HG02798 (cell line): ENCODE data around the gene PTPRD.

Source experiments
- ATAC-seq: cut with Tn5 transposase; IDR thresholded peaks from one replicate; pipeline ENCODE4 v1.9.1; 2021; ENCODE audit warnings: mild to moderate bottlenecking; ENCODE audit not compliant: unreplicated experiment, poor library complexity

Gene PTPRD

DNA sequence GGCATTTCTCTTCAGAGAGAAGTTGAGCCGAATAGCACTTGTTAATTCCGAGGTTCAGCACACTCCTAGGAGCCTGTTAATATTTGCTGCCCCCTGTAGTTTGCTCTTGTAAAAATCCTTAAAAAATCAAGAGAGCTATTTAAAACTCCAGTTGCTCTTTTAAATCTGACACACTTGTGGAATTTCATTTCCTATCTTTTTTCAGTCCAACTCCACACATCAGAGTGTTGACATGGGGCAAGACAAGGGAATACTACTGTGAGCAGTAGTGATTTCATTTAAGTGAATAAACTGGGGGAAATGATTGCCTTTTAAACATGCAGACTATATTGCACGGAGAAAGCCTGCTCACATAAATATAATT lies 1717.0 kb downstream of the PTPRD start:
- no peak for ATAC-seq

- ATAC-seq: no peak
Observed at GRCh38 chr9:8895106-8895860, 1717.5 kb downstream of the PTPRD start.

- ATAC-seq: no peak
Observed at GRCh38 chr9:8890695-8891094, 1722.1 kb downstream of the PTPRD start.

GRCh38 chr9:8889100-8889499 lies 1723.7 kb downstream of the PTPRD start:
- ATAC-seq: no peak

DNA sequence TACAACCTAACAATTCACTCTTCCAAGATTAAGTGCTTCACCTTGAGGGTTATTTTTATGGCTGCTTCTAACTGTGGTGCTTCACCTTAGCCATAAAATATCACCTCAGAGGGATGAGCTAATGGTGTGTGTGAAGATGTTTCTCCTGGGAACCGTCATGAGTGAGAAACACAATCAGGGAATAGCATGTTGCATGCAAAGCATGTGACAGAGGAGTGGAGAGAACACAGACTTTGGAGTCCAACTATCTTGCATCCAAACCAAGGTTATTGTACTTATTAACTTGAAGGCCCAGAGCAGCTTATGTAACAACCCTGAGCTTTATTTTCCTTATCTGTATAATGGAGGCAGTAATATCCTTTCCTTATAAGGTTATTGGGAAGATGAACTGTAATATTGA lies 1724.2 kb downstream of the PTPRD start:
- no peak for ATAC-seq

DNA sequence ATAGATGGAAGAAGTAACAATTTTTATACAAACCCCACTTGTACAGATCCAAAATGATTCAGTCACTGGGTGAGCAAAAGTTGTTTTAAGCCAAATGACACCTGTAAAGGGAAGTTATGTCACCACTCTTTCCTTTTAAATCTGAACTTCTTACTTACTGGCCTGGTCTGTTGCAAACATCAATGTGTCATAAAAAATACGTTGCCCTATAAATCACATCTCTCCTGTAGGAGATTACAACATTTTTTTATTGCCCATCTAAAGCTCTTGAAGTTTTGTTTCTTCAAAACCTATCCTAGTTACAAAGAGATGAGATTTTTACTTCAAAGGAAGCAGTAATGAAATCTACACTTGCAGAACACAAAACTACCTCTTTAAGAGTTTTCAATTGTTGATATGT lies 1725.4 kb downstream of the PTPRD start:
- no peak for ATAC-seq

- no peak for ATAC-seq
Observed at GRCh38 chr9:8883321-8883720, 1729.5 kb downstream of the PTPRD start.

GRCh38 chr9:8880060-8880459 lies 1732.7 kb downstream of the PTPRD start:
- no peak for ATAC-seq

DNA sequence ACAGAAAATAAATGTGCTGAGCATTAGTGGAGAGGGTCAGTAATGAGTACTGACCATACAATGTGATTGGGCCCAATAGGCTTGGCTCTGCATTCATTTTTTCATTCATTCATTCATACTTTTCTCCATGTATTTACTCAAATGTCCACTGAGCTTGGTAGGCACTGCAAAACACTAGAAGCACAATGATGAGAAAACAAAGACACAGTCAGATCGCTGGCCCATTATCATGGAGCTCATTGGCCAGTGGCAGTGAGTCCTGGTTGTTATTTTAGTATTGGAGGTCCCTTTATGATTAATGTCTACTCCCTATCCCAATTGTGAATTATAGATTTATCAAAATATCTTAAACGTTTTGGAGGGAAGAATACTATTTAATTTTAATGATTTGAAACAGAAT lies 1733.5 kb downstream of the PTPRD start:
- no peak for ATAC-seq

DNA sequence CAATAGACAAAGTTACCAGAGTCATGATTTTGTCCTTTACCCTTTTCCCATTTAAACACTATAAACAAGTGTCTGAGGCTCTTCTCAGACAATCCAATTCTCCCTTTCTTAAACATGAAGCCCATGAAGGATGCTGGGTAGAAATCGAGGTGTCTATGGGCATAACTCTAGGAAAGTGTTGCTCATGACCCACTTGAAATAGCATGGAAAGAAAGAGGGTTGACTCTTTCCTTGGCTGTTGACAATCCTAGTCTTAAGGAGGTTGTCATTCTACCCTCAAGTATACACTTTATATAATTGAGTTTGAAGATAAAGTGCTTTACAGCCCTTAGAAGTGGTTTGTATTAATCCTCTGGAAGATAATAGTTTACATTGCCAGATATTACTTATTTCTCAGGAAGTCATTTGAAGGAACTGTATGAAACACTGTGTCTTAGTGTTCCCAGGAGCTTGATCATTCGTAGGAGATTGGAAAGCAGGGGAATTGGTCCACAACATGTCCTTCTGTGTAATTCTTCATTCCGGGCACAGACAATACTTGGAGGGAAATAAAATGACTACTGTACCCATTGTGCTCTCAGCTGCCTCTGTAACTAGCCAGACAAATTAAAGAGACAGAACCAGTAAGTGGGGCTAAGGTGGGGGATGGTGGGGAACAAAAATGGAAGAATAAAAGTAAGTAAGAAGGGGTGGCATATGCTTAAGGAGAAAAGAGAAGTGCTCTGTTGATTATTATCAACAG lies 1734.9 kb downstream of the PTPRD start:
- ATAC-seq: no peak

DNA sequence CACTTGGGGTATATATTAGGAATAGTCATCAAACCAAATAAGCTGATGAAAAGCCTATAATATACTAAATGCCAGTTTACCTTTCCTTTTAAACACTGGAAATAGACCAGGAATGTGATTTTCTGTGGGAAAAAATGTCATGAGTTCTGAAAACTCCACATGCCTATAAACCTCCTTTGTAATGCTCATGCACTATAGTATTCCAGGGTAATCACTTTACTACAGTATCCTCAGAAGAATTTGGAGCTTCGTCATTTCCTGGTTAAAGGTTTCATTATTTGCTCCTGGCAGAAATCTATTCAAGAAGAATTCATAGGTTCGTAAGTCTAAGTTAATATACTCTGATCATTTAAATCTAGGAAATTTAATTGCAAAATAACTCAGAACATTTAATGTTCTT lies 1736.5 kb downstream of the PTPRD start:
- ATAC-seq: no peak

GRCh38 chr9:8874482-8874881 lies 1738.3 kb downstream of the PTPRD start:
- ATAC-seq: no peak

GRCh38 chr9:8872802-8873201 lies 1740.0 kb downstream of the PTPRD start:
- no peak for ATAC-seq

DNA sequence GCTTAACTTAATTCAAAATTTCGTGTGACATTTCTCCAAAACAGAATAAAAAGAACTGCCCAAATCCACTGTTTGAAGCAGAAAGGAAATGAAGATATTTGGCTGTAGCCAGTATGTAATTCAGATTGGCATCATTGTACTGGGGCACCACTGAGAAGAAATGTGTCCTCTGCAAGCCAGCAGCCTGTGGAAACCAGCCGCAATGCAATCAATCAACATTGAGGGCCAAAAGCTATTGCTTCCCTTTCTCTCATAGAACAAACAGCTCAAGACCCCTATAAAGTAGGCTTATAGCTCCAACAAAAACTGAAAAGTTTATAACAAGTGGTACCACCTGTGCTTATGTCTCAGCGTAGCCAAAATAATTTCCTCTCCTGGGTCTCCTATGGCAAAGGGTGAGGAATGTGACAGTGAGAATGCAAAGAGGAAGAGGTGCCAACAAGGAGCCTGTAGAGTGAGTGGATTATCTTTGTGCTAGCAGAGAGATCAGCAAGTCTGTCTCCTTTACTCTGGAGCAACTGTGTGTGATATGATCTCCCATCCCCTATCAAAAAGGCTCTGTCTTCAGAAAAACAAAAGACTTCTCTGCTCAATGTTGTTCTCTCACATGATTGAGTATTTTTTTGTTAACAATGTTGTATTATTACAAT lies 1740.9 kb downstream of the PTPRD start:
- ATAC-seq: no peak

GRCh38 chr9:8871396-8871795 lies 1741.4 kb downstream of the PTPRD start:
- ATAC-seq: no peak

GRCh38 chr9:8869812-8870211 lies 1743.0 kb downstream of the PTPRD start:
- ATAC-seq: no peak

- no peak for ATAC-seq
Observed at GRCh38 chr9:8868632-8869031, 1744.2 kb downstream of the PTPRD start.

- no peak for ATAC-seq
Observed at GRCh38 chr9:8867148-8867547, 1745.7 kb downstream of the PTPRD start.

DNA sequence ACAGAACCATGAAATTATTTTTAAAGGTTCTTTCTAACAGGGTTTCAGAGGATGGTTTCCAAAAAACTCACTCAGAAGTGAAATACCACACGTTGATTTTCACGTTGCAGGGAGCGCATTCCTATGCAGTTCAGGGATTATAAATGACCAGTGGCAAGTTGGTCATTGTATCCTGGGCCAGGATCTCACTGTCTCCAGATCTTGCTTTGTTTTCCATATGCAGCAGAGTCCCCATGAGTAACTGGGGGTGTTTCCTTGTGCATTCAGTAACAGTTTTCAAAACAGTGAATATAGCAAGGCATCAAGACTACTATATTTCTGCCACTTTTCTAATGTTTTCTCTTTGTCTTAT lies 1748.3 kb downstream of the PTPRD start:
- no peak for ATAC-seq

GRCh38 chr9:8863886-8864544 lies 1748.8 kb downstream of the PTPRD start:
- ATAC-seq: no peak

GRCh38 chr9:8863069-8863468 lies 1749.7 kb downstream of the PTPRD start:
- no peak for ATAC-seq
